Measurements from ENCODE around the gene NLRP3. TPM values are rescaled to one million over a fixed set of nuclear protein-coding genes. Genes with fewer than 3 reads are reported as not detected.

The NLRP3 gene
- polyA plus RNA-seq, 1 of the 3 experiments (the other 2 are of a cell fraction): 0.87 TPM

GRCh38 chr1:247430434-247430833 lies 14.5 kb downstream of the NLRP3 start:
- Histone ChIP-seq H3K27ac (ENCODE audit: low read depth in 2 of 2, low read length in 1 of 2) (no peak overlapping the region), H4K20me1 (ENCODE audit: insufficient read depth) (no peaks in the 10 kb centered on the region), H3K9me3 (no peaks in the 10 kb centered on the region), H3K27me3 (ENCODE audit: insufficient read depth) (no peaks in the 10 kb centered on the region), H3K4me3 (ENCODE audit: low read depth in 2 of 2, low read length in 1 of 2) (no peak overlapping the region), H3K79me2 (ENCODE audit: insufficient read depth) (no peaks in the 10 kb centered on the region), H3K4me2 (no peak overlapping the region), H3K36me3 (replicated peaks in 1 of 2; ENCODE audit: control insufficient read depth in 1 of 2, insufficient read depth in 2 of 2, low read length in 1 of 2) (no peaks in the 10 kb centered on the region), H2AFZ (ENCODE audit: low read depth) (no peak overlapping the region), H3F3A (replicated peaks; ENCODE audit: insufficient read depth) (no peaks in the 10 kb centered on the region), H3K4me1 (ENCODE audit: control insufficient read depth in 1 of 2, insufficient read depth in 2 of 2, low read depth in 1 of 2, low read length in 1 of 2) (no peaks in the 10 kb centered on the region), H3K9ac (no peak overlapping the region), H3K9me2 (no peaks in the 10 kb centered on the region)
- DNase-seq: no peak
- WGBS (ENCODE audit: low lambda C conversion rate): 44% methylated on average over 1 of the region's 1 CpG
- CTCF ChIA-PET: interaction anchor here (0.6 kb wide), 1 partner anchor 8 kb away, joined by 3 read pairs; no protein-coding TSS in a partner anchor
- TF ChIP-seq CHD2 (IDR thresholded peaks at IDR 0.05; ENCODE audit: low read length, partially characterized antibody): no peak
- no peak for TF ChIP-seq REST (IDR thresholded peaks at IDR 0.05; ENCODE audit: low read depth, low read length)
- TF ChIP-seq RXRA (IDR thresholded peaks at IDR 0.05; ENCODE audit: borderline replicate concordance, low read depth): no peak
- no peak for TF ChIP-seq RCOR1 (IDR thresholded peaks at IDR 0.05; ENCODE audit: low read length)
- TF ChIP-seq SMC3 (IDR thresholded peaks at IDR 0.05; ENCODE audit: low read depth, low read length): no peak
- no peak for TF ChIP-seq USF1 (IDR thresholded peaks at IDR 0.05; ENCODE audit: borderline replicate concordance, low read depth)
- no peak for TF ChIP-seq POLR2AphosphoS5 (IDR thresholded peaks at IDR 0.05; ENCODE audit: low read depth, low read length)
- TF ChIP-seq SIN3A (IDR thresholded peaks at IDR 0.05; ENCODE audit: borderline replicate concordance, low read depth, low read length): no peak
- TF ChIP-seq GABPA (IDR thresholded peaks at IDR 0.05; ENCODE audit: low read depth): no peak
- TF ChIP-seq ZBTB33 (IDR thresholded peaks at IDR 0.05; ENCODE audit: borderline replicate concordance, low read depth): no peak
- no peak for TF ChIP-seq TEAD4 (IDR thresholded peaks at IDR 0.05; ENCODE audit: borderline replicate concordance, insufficient read depth)
- no peak for TF ChIP-seq ELF1 (IDR thresholded peaks at IDR 0.05)
- TF ChIP-seq USF2 (IDR thresholded peaks at IDR 0.05; ENCODE audit: borderline replicate concordance, low read depth, low read length): no peak
- no peak for TF ChIP-seq NRF1 (IDR thresholded peaks at IDR 0.05; ENCODE audit: low read depth, low read length)
- TF ChIP-seq MXI1 (IDR thresholded peaks at IDR 0.05; ENCODE audit: low read depth, low read length): no peak
- no peak for TF ChIP-seq TAF1 (IDR thresholded peaks at IDR 0.05; ENCODE audit: borderline replicate concordance, low read depth, low read length)
- POLR2A ChIA-PET: interaction anchor here (0.7 kb wide), 1 partner anchor 105 kb away, joined by 3 read pairs; no protein-coding TSS in a partner anchor

Measured in SK-N-SH (cell line).